PFSK-1 (cell line): Measurements from ENCODE around the gene BRI3.

Experiments
- FOXP2 ChIP-seq: optimal IDR thresholded peaks from 2 replicates; pipeline ENCODE3; 2011; ENCODE audit warnings: borderline replicate concordance, control low read depth, inconsistent platforms; ENCODE audit not compliant: insufficient read depth; ENCODE audit errors: extremely low read length, extremely low read depth
- POLR2AphosphoS5 ChIP-seq: IDR thresholded peaks from 2 replicates; pipeline ENCODE4 v1.6.1; 2012; ENCODE audit warnings: low read depth, mild to moderate bottlenecking, control low read depth, low read length, moderate library complexity
- REST ChIP-seq, 2 experiments: IDR thresholded peaks; 2 replicates each; pipeline versions ENCODE4 v1.6.1 to v1.8.0; 2011 to 2012; ENCODE audit warnings: low read depth in 2 of 2, low read length in 2 of 2, control low read depth in 1 of 2, inconsistent platforms in 1 of 2, mild to moderate bottlenecking in 1 of 2, moderate library complexity in 1 of 2; ENCODE audit not compliant: insufficient read depth in 1 of 2
- SIN3A ChIP-seq: IDR thresholded peaks from 2 replicates; pipeline ENCODE4 v1.6.1; 2012; ENCODE audit warnings: mild to moderate bottlenecking, low read length, moderate library complexity, borderline replicate concordance; ENCODE audit not compliant: insufficient read depth
- TAF1 ChIP-seq: IDR thresholded peaks from 2 replicates; pipeline ENCODE4 v1.6.1; 2012; ENCODE audit warnings: low read length, control low read depth, borderline replicate concordance; ENCODE audit not compliant: insufficient read depth

Gene BRI3

GRCh38 chr7:98240961-98241673 is 40.4 kb upstream of the BRI3 start:
- no peak for TF ChIP-seq REST (IDR thresholded peaks at IDR 0.05; ENCODE audit: insufficient read depth in 1 of 2, low read depth in 2 of 2, low read length in 2 of 2)
- TF ChIP-seq FOXP2, result peak; percentile 24

GRCh38 chr7:98241674-98242241 is 39.7 kb upstream of the BRI3 start:
- TF ChIP-seq REST (IDR thresholded peaks at IDR 0.05; ENCODE audit: insufficient read depth in 1 of 2, low read depth in 2 of 2, low read length in 2 of 2) (no peak), FOXP2 (no peak), SIN3A (no peak), POLR2AphosphoS5 (no peak), TAF1 (no peak)

GRCh38 chr7:98242342-98242741 is 39.1 kb upstream of the BRI3 start:
- TF ChIP-seq REST (IDR thresholded peaks at IDR 0.05; ENCODE audit: insufficient read depth in 1 of 2, low read depth in 2 of 2, low read length in 2 of 2), result no peak
- no peak for TF ChIP-seq FOXP2
- no peak for TF ChIP-seq TAF1
- TF ChIP-seq SIN3A, result no peak
- no peak for TF ChIP-seq POLR2AphosphoS5

- TF ChIP-seq SIN3A (no peak), FOXP2 (no peak)
Observed at GRCh38 chr7:98242934-98243333, 38.6 kb upstream of the BRI3 start.

GRCh38 chr7:98244871-98245270 is 36.6 kb upstream of the BRI3 start:
- TF ChIP-seq POLR2AphosphoS5 (no peak), TAF1 (no peak), SIN3A (no peak), REST (IDR thresholded peaks at IDR 0.05; ENCODE audit: insufficient read depth in 1 of 2, low read depth in 2 of 2, low read length in 2 of 2) (no peak), FOXP2 (no peak)
